Measurements from ENCODE around the gene SEC23IP. TPM values are rescaled to one million over a fixed set of nuclear protein-coding genes. Genes with fewer than 3 reads are reported as not detected.

The SEC23IP gene
- total RNA-seq, 1 donor from 2014 or later = 90.6 TPM

GRCh38 chr10:119973281-119973680 is 80.8 kb downstream of the SEC23IP start:
- Histone ChIP-seq H3K36me3 (ENCODE audit: insufficient read depth, low read length) (no peaks in the 10 kb centered on the region), H3K4me2 (ENCODE audit: low read length) (no peak overlapping the region), H4K20me1 (ENCODE audit: insufficient read depth, low read length) (no peaks in the 10 kb centered on the region), H3K4me3 (ENCODE audit: insufficient read depth, low read depth, low read length) (no peak overlapping the region), H2AFZ (ENCODE audit: low read depth, low read length) (no peak overlapping the region), H3K4me1 (ENCODE audit: insufficient read depth, low read length) (no peaks in the 10 kb centered on the region), H3K27me3 (ENCODE audit: insufficient read depth, low read length) (no peaks in the 10 kb centered on the region), H3K9ac (ENCODE audit: low read length) (no peak overlapping the region), H3K27ac (ENCODE audit: low read depth, low read length) (no peak overlapping the region), H3K9me3 (ENCODE audit: insufficient read depth, low read depth, low read length) (no peaks in the 10 kb centered on the region), H3K79me2 (ENCODE audit: insufficient read depth, low read length) (no peaks in the 10 kb centered on the region)
- H3K27me3 Mint-ChIP-seq (ENCODE audit: low read depth, unreplicated experiment) = no peaks in the 10 kb centered on the region
- no peaks in the 10 kb centered on the region for H3K9me3 Mint-ChIP-seq (ENCODE audit: unreplicated experiment)
- DNase-seq (ENCODE audit: low read depth) (no peak), FAIRE-seq (no peak)
- no peaks in the 10 kb centered on the region for H3K36me3 Mint-ChIP-seq (ENCODE audit: low read depth, unreplicated experiment)
- no peak overlapping the region for H3K4me3 Mint-ChIP-seq (ENCODE audit: unreplicated experiment)
- TF ChIP-seq EZH2 (IDR thresholded peaks at IDR 0.05; ENCODE audit: insufficient read depth, low read length) = no peak
- no peak for TF ChIP-seq CTCF (IDR thresholded peaks at IDR 0.05; ENCODE audit: insufficient read depth, low read depth, low read length)
- H3K27ac Mint-ChIP-seq (ENCODE audit: unreplicated experiment) = no peak overlapping the region
- no peaks in the 10 kb centered on the region for H3K4me1 Mint-ChIP-seq (ENCODE audit: low read depth, unreplicated experiment)

- no peak overlapping the region for H3K9ac ChIP-seq (ENCODE audit: low read length)
- H3K9me3 ChIP-seq (ENCODE audit: insufficient read depth, low read depth, low read length) = no peaks in the 10 kb centered on the region
- no peak overlapping the region for H3K27ac ChIP-seq (ENCODE audit: low read depth, low read length)
- H3K4me1 ChIP-seq (ENCODE audit: insufficient read depth, low read length) = no peaks in the 10 kb centered on the region
- H3K36me3 ChIP-seq (ENCODE audit: insufficient read depth, low read length) = no peaks in the 10 kb centered on the region
- H4K20me1 ChIP-seq (ENCODE audit: insufficient read depth, low read length) = no peaks in the 10 kb centered on the region
- Mint-ChIP-seq H3K4me3 (ENCODE audit: unreplicated experiment) (no peak overlapping the region), H3K27ac (ENCODE audit: unreplicated experiment) (no peak overlapping the region), H3K36me3 (ENCODE audit: low read depth, unreplicated experiment) (no peaks in the 10 kb centered on the region), H3K27me3 (ENCODE audit: low read depth, unreplicated experiment) (no peaks in the 10 kb centered on the region), H3K4me1 (ENCODE audit: low read depth, unreplicated experiment) (no peaks in the 10 kb centered on the region), H3K9me3 (ENCODE audit: unreplicated experiment) (no peaks in the 10 kb centered on the region)
- H3K27me3 ChIP-seq (ENCODE audit: insufficient read depth, low read length) = no peaks in the 10 kb centered on the region
- FAIRE-seq (no peak), DNase-seq (ENCODE audit: low read depth) (no peak)
- H2AFZ ChIP-seq (ENCODE audit: low read depth, low read length) = no peak overlapping the region
- TF ChIP-seq EZH2 (IDR thresholded peaks at IDR 0.05; ENCODE audit: insufficient read depth, low read length) = no peak
- TF ChIP-seq CTCF (IDR thresholded peaks at IDR 0.05; ENCODE audit: insufficient read depth, low read depth, low read length) = no peak
- H3K4me3 ChIP-seq (ENCODE audit: insufficient read depth, low read depth, low read length) = no peak overlapping the region
- H3K4me2 ChIP-seq (ENCODE audit: low read length) = no peak overlapping the region
- no peaks in the 10 kb centered on the region for H3K79me2 ChIP-seq (ENCODE audit: insufficient read depth, low read length)
Measured at GRCh38 chr10:119976421-119976820, 83.9 kb downstream of the SEC23IP start.

GRCh38 chr10:119980956-119981750 is 88.6 kb downstream of the SEC23IP start:
- TF ChIP-seq CTCF (IDR thresholded peaks at IDR 0.05; ENCODE audit: insufficient read depth, low read depth, low read length) = no peak
- TF ChIP-seq EZH2 (IDR thresholded peaks at IDR 0.05; ENCODE audit: insufficient read depth, low read length) = no peak
- Mint-ChIP-seq H3K9me3 (ENCODE audit: unreplicated experiment) (peaks cover 3% of the 10 kb centered on the region), H3K36me3 (ENCODE audit: low read depth, unreplicated experiment) (no peaks in the 10 kb centered on the region), H3K4me3 (ENCODE audit: unreplicated experiment) (no peak overlapping the region), H3K27ac (ENCODE audit: unreplicated experiment) (no peak overlapping the region), H3K27me3 (ENCODE audit: low read depth, unreplicated experiment) (no peaks in the 10 kb centered on the region), H3K4me1 (ENCODE audit: low read depth, unreplicated experiment) (no peaks in the 10 kb centered on the region)
- no peak overlapping the region for H3K27ac ChIP-seq (ENCODE audit: low read depth, low read length)
- no peak overlapping the region for H3K4me3 ChIP-seq (ENCODE audit: insufficient read depth, low read depth, low read length)
- H3K9ac ChIP-seq (ENCODE audit: low read length) = no peak overlapping the region
- FAIRE-seq = no peak
- H3K27me3 ChIP-seq (ENCODE audit: insufficient read depth, low read length) = no peaks in the 10 kb centered on the region
- H3K9me3 ChIP-seq (ENCODE audit: insufficient read depth, low read depth, low read length) = no peaks in the 10 kb centered on the region
- no peak overlapping the region for H2AFZ ChIP-seq (ENCODE audit: low read depth, low read length)
- no peaks in the 10 kb centered on the region for H3K79me2 ChIP-seq (ENCODE audit: insufficient read depth, low read length)
- no peaks in the 10 kb centered on the region for H3K36me3 ChIP-seq (ENCODE audit: insufficient read depth, low read length)
- H3K4me2 ChIP-seq (ENCODE audit: low read length) = no peak overlapping the region
- H4K20me1 ChIP-seq (ENCODE audit: insufficient read depth, low read length) = no peaks in the 10 kb centered on the region
- no peak for DNase-seq (ENCODE audit: low read depth)
- H3K4me1 ChIP-seq (ENCODE audit: insufficient read depth, low read length) = no peaks in the 10 kb centered on the region

All from astrocyte (in vitro differentiated cells and primary cell).